Right ventricle myocardium inferior (tissue), 1 donor: ENCODE data around the gene RASA4B. TPM values are rescaled to one million over a fixed set of nuclear protein-coding genes. Genes with fewer than 3 reads are reported as not detected.
"Not testable (repeated sequence)": the region's sequence is repeated elsewhere in the genome, so short reads cannot be mapped to it uniquely, and the experiment has no call there.

Source experiments
- ATAC-seq: fragments of 200-7000 bp; cut with Tn5 transposase; one replicate; pipeline ENCODE4 v1.9.1; 2020; ENCODE audit warnings: mild to moderate bottlenecking, moderate library complexity
- DNase-seq: peaks from one replicate; pipeline ENCODE4 v3.0.0; 2021; ENCODE audit errors: missing footprints
- intact Hi-C: fragments of 100-400 bp; cut with DNase I; formaldehyde crosslinking; loops from one replicate; pipeline ENCODE4 v1.11.0; 2022
- total RNA-seq: library from RNA; stranded (reverse); fragmentation: NEBNext Ultra II Directional; extraction: Animal tissue kit (Norgen Biotek cat#: 25700); gene quantifications from one replicate; pipeline ENCODE4 v1.2.1, GENCODE V29; 2021
- donor health status: DM: no; HTN: yes; CAD: no; lungs with severe emphysema.

RASA4B gene
- total RNA-seq, 1 donor from 2014 or later: 7.8 TPM

- peak; percentile 2 for ATAC-seq
- DNase-seq: no peak
- intact Hi-C loops: loop anchor here (5.0 kb wide), 1 partner anchor 52 kb away; no protein-coding TSS in a partner anchor
Measured at GRCh38 chr7:102463841-102464576, 53.6 kb downstream of the RASA4B start.

GRCh38 chr7:102460467-102460866, 57.1 kb downstream of the RASA4B start:
- ATAC-seq: no peak
- intact Hi-C loops: loop anchor here (5.0 kb wide), 1 partner anchor 48 kb away; no protein-coding TSS in a partner anchor

DNA sequence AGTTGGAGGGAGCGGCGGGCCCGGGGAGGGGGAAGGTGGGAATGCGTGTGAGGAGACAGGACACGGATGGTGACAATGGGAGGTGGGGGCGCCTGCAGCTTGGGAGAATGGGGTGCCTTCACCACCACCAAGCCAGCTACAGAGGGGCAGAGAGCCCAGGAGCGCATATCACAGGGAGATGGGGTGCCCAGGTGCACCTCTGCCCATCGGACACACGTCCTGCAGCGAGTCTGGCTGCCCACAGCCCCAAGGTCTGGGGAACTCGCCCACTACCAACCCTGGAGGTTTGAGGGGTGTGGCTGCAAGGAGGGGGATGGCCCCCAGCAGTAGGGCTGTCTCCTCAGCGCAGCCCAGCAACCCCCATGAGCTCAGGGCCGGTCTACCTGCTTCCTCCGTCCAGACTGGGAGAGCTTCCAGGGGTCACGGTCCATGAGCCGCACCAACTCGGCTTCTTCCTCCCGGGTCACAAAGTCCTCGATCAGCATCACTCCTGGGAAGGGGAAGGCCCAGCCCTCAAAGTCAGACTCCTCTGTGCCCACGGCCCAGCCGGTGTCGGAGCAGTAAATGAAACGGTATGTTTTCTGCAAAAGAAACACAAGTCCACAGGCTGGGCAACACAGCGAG, 58.2 kb downstream of the RASA4B start:
- ATAC-seq: no peak
- intact Hi-C loops: no loop called here
- DNase-seq: no peak

More at GRCh38 chr7:102460467-102460866, 57.1 kb downstream of the RASA4B start:
- DNase-seq: no peak

DNA sequence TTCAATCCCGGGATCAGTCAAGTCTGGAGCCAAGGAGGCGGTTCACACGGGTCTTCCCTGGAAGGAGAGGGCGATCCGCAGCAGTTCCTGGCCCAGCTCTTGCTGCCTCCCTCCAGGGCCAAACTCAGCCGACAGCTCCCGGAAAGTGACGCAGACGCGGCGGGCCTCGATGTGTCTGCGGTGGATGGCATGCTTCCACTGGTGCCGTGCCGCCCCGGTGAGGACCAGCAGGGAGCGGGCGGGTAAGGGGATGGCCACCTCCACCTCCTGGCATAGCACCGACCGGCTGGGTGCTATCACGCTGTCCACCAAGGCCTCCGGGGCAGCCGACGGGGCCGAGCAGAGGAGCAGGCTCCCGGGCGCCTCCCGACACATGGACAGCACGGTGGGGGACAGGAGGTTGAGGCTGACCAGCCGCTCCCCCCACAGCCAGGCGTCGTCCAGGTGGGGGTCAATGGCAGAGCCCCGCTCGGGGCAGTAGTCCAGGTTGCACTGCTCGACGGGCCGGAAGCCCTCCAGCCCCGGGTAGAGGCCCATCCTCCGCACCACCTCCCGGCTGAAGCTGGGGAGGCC, 60.1 kb downstream of the RASA4B start:
- ATAC-seq: no peak
- DNase-seq: no peak
- intact Hi-C loops: no loop called here

DNA sequence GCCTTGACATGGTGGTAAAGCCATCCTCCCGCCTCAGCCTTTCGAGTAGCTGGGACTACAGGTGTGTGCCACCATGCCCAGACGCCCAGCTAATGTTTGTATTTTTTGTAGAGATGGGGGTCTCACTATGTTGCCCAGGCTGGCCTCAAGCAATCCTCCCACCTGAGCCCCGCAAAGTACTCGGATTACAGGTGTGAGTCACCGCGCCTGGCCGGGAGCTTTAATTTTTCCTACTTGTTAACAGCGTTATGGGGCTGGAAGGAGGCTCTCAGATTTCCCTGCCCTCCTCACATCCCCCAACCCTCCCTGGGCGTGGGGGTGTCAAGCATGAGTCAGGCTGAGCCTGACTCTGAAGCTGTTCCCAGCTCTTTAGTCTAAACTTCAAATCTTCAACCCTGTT, 61.2 kb downstream of the RASA4B start:
- ATAC-seq: no peak
- intact Hi-C loops: no loop called here
- no peak for DNase-seq

DNA sequence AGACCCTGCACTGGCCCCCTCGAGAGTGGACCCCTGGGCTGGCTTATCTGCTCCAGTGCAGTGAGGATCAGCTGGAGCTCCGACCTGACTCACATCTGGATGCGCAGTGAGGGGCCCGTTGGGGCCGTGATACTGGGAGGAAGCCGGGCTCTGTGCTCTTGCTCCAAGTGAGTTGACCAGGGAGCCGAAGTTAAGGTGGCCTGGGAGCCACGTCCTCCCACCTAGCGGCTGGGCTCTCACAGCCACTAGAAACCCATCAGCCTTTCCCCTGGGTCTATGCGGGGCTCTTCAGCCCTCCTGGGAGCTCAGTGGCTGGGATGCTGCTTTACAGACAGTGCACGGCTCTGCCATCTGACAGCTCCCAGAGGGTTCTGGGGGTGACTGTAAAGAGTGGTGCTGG, 62.0 kb downstream of the RASA4B start:
- intact Hi-C loops: no loop called here
- DNase-seq (no peak), ATAC-seq (no peak)

DNA sequence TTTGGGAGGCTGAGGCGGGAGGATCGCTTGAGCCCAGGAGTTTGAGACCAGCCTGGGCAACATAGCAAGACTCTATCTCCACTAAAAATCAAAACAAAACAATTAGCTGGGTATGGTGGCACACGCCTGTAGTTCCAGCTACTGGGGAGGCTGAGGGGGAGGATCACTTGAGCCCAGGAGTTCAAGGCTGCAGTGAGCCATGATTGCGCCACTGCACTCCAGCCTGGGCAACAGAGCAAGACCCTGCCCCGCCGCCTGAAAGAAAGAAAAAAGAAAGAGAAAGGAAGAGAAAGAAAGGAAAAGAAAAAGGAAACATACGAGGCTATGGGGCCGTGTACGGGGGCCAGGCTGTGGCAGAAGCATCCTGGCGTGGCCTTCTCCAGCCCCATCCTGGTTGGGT, 62.6 kb downstream of the RASA4B start:
- DNase-seq, intact Hi-C loops, ATAC-seq: not testable (repeated sequence)

DNA sequence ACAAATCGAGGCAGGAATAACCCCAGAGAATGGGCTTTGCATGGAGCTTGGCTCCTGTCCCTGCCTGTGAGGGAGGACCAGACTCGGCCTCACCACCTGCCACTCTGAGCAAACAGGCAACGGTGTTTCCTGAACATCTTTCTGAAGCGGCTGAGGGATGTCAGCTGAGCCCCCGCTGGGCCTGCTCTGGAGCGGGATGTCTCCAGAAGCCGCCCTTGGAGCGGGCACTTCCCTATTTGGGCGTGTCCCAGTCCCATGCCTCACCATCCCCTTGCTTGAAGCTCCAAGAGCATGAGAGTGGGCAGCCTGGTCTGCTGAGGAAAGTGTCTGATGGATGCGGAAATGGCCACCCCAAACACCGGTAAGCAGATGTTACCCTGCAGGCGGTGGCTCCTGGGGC, 63.1 kb downstream of the RASA4B start:
- ATAC-seq (no peak), DNase-seq (no peak)
- intact Hi-C loops: no loop called here

DNA sequence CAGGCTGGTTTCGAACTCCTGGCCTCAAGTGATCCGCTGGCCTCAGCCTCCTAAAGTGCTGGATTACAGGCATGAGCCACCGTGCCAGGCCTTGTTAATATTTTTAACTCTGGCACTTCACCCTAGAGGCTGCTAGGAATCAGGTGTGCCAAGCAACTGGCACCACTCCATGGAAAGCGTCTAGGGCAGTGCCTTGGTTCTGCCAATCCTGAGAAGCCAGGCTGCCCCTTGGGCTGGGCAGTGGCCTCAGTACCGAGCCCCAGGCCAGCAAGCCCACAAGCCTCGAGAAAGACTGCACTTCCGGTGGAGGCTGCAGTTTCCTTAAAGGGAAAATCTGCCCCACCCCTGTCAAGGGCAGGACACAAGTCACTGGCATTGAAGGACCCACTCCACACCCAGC, 64.3 kb downstream of the RASA4B start:
- intact Hi-C loops: no loop called here
- no peak for DNase-seq
- ATAC-seq: peak; percentile 16

- no peak for ATAC-seq
- intact Hi-C loops: no loop called here
- DNase-seq: no peak
Measured at GRCh38 chr7:102452451-102452850, 65.1 kb downstream of the RASA4B start.

- intact Hi-C loops: no loop called here
- ATAC-seq (no peak), DNase-seq (no peak)
Measured at GRCh38 chr7:102451371-102452054, 66.1 kb downstream of the RASA4B start.

GRCh38 chr7:102450242-102450641, 67.3 kb downstream of the RASA4B start:
- DNase-seq (no peak), ATAC-seq (no peak)
- intact Hi-C loops: no loop called here

DNA sequence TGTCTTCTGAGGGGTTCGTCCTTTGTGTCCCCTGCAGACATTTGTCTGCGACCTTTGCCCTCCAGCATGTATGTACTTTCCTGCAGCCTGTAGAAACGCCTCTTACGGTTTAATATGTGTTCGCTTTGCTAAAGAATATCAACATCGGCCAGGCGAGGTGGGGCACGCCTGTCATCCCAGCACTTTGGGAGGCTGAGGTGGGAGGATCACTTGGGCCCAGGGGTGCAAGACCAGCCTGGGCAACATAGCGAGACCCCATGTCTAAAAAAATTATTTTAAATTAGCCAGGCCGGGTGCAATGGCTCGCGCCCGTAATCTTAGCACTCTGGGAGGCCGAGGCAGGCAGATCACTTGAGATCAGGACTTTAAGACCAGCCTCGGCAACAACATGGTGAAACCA, 68.4 kb downstream of the RASA4B start:
- no peak for DNase-seq
- intact Hi-C loops: no loop called here
- no peak for ATAC-seq

GRCh38 chr7:102447311-102447710, 70.3 kb downstream of the RASA4B start:
- DNase-seq (no peak), ATAC-seq (no peak)
- intact Hi-C loops: no loop called here

DNA sequence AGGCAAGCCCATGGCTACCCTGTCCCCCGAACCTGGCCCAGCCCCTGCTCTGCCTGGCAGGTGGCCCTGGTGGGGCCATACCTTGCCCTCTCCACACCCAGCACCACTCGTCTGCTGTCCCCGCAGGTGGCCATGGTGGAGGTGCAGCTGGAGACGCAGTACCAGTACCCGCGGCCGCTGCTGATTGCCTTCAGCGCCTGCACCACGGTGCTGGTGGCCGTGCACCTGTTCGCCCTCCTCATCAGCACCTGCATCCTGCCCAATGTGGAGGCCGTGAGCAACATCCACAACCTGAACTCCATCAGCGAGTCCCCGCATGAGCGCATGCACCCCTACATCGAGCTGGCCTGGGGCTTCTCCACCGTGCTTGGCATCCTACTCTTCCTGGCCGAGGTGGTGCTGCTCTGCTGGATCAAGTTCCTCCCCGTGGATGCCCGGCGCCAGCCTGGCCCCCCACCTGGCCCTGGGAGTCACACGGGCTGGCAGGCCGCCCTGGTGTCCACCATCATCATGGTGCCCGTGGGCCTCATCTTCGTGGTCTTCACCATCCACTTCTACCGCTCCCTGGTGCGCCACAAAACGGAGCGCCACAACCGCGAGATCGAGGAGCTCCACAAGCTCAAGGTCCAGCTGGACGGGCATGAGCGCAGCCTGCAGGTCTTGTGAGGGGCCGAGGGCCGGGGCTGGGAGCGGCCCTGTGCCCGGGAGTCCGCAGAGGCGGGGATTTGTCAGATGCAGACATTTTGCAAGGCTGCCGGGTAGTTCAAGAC, 71.0 kb downstream of the RASA4B start:
- DNase-seq (no peak), ATAC-seq (peak; percentile 31)
- intact Hi-C loops: no loop called here

DNA sequence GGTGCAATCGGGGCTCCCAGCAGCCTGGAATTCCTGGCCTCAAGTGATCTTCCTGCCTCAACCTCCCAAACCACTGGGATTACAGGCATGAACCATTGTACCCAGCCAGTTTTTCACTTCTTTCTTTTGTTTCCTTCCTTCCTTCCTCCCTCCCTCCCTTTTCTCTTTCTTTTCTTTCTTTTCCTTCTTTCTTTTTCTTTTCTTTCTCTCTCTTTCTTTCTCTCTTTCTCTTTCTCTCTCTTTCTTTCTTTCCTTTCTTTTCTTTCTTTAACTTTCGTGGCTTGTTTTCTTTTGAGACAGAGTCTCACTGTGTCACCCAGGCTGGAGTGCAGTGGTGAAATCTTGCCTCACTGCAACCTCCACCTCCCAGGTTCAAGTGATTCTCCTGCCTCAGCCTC, 71.9 kb downstream of the RASA4B start:
- no peak for ATAC-seq
- intact Hi-C loops: no loop called here

DNA sequence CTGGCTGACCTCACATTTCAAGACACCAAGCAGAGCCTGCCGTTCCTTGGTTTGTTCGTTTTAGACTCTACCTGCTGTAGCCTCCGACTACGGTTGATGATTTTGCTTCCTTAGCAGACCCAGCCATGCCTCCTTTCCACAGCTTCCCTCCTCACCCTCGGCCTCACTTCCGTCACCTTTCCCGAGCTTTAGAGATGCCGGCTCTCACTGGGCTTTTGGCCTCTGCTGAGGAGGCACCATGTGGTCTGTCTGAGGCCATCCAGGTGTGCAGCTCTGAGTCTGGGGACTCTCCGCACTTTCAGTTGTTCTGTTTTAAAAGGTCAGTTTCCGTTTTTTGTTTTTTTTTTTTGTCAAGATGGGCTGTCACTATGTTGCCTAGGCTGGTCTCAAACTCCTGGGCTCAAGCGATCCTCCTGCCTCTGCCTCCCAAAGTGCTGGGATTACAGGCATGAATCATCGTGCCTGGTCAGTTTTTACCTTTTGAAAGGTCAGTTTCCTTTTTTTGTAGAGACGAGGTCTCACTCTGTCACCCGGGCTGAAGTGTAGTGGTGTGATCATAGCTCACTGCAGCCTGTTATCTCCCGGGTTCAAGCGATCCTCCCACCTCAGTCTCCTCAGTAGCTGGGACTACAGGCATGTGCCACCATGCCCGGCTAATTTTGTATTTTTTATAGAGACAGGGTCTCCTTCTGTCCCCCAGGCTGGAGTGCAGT, 72.5 kb downstream of the RASA4B start:
- intact Hi-C loops: no loop called here
- DNase-seq: no peak
- no peak for ATAC-seq

More for the DNA sequence above, 71.9 kb downstream of the RASA4B start:
- DNase-seq: no peak
